Gastroesophageal sphincter (tissue), 4 donors: Measurements from ENCODE around the gene BTBD16. TPM values are rescaled to one million over a fixed set of nuclear protein-coding genes. Genes with fewer than 3 reads are reported as not detected.

Source experiments
- ATAC-seq: fragments of 150-250 bp; one replicate; pipeline ENCODE4 v1.9.1; 2016; ENCODE audit warnings: mild to moderate bottlenecking, moderate library complexity
- H3K27ac ChIP-seq, 4 donors: fragments of 200-600 bp; sonication (generic) in 3 of 4; 1 replicate in 3 of 4; 2 replicates in 1 of 4; pipeline ENCODE4 v1.5.1; 2016 to 2019
- H3K27me3 ChIP-seq: fragments of 200-600 bp; sonication (generic); one replicate; pipeline ENCODE4 v1.5.1; 2019
- H3K36me3 ChIP-seq, 2 donors: fragments of 200-600 bp; sonication (generic); one replicate each; pipeline ENCODE4 v1.5.1; 2019; ENCODE audit warnings: control low read depth in 1 of 2
- H3K4me1 ChIP-seq, 3 donors: fragments of 200-600 bp; sonication (generic); 1 replicate in 2 of 3; 2 replicates in 1 of 3; pipeline ENCODE4 v1.5.1; 2016 to 2019; ENCODE audit warnings: control low read depth in 2 of 3
- H3K4me3 ChIP-seq, 2 donors: fragments of 200-600 bp; sonication (generic); one replicate each; pipeline ENCODE4 v1.5.1; 2019; ENCODE audit warnings: mild to moderate bottlenecking in 1 of 2, moderate library complexity in 1 of 2
- H3K9me3 ChIP-seq, 3 donors: fragments of 200-600 bp; sonication (generic); one replicate each; pipeline ENCODE4 v1.5.1; 2017 to 2019; ENCODE audit warnings: control low read depth in 2 of 3
- CTCF ChIP-seq, 4 experiments: fragments of 200-600 bp in 2 of 4; fragments of 450-650 bp in 2 of 4; sonication (generic) in 1 of 4; IDR thresholded peaks; one replicate each; pipeline ENCODE4 v1.5.1; 2017 to 2019; ENCODE audit warnings: antibody characterized with exemption in 4 of 4, mild to moderate bottlenecking in 2 of 4, moderate library complexity in 2 of 4
- EP300 ChIP-seq: sonication (generic); formaldehyde crosslinking; IDR thresholded peaks from one replicate; pipeline ENCODE4 v1.6.1; 2017; ENCODE audit warnings: antibody characterized with exemption, mild to moderate bottlenecking
- POLR2A ChIP-seq, 2 donors: fragments of 450-650 bp; IDR thresholded peaks; one replicate each; pipeline ENCODE4 v1.6.1; 2017; ENCODE audit warnings: antibody characterized with exemption in 2 of 2, mild to moderate bottlenecking in 2 of 2, moderate library complexity in 1 of 2
- POLR2AphosphoS5 ChIP-seq: sonication (generic); formaldehyde crosslinking; IDR thresholded peaks from one replicate; pipeline ENCODE4 v1.6.1; 2017; ENCODE audit warnings: antibody characterized with exemption
- whole genome bisulfite sequencing, 2 donors: methylation state at CpG; one replicate each; pipeline ENCODE4 v1.1.5; 2018; ENCODE audit warnings: low coverage in 1 of 2; 5-methylcytosine and 5-hydroxymethylcytosine counted together
- total RNA-seq, 4 donors: library from RNA; depleted of rRNA; stranded (reverse); fragments of >200 nt; gene quantifications; one replicate each; pipeline ENCODE4 v1.1.0, GENCODE V29; 2016

The BTBD16 gene
- total RNA-seq, 4 donors from 2014 or later: not detected

- no peaks in the 10 kb centered on the region for H3K27me3 ChIP-seq
- H3K36me3 ChIP-seq: peaks cover 0 to 59% of the 10 kb centered on the region in 2 donors
- TF ChIP-seq CTCF (IDR thresholded peaks at IDR 0.05): no peak
- no peak for TF ChIP-seq EP300
- TF ChIP-seq POLR2A (IDR thresholded peaks at IDR 0.05): no peak
- no peak for TF ChIP-seq POLR2AphosphoS5
- no peak overlapping the region for H3K4me3 ChIP-seq
- peaks cover 0 to 25% (median 4%) of the 10 kb centered on the region in 3 donors for H3K4me1 ChIP-seq
- WGBS, 2 donors: 69% methylated on average over 4 of the region's 14 CpGs; no CpG with 5 or more reads in 1 of the 2 donors
- no peaks in the 10 kb centered on the region for H3K9me3 ChIP-seq
- no peak overlapping the region for H3K27ac ChIP-seq
- ATAC-seq: no peak
Observed at GRCh38 chr10:122255509-122256301, 15.4 kb upstream of the BTBD16 start.

- Histone ChIP-seq H3K27me3 (no peaks in the 10 kb centered on the region), H3K27ac (peak overlapping the region in 1 of 4 donors; percentile 61), H3K36me3 (peaks cover 0 to 53% of the 10 kb centered on the region in 2 donors), H3K9me3 (peaks cover 0 to 6% (median 0%) of the 10 kb centered on the region in 3 donors), H3K4me1 (peaks cover 0 to 25% (median 4%) of the 10 kb centered on the region in 3 donors), H3K4me3 (no peak overlapping the region)
- ATAC-seq: no peak
- TF ChIP-seq POLR2A (IDR thresholded peaks at IDR 0.05) (no peak), EP300 (no peak), POLR2AphosphoS5 (no peak), CTCF (IDR thresholded peaks at IDR 0.05) (no peak)
- 80 to 92% methylated on average over 2 of the region's 3 CpGs for WGBS, 2 donors
Observed at GRCh38 chr10:122257041-122257440, 14.1 kb upstream of the BTBD16 start.

- peaks cover 0 to 17% (median 0%) of the 10 kb centered on the region in 3 donors for H3K9me3 ChIP-seq
- ATAC-seq: peak; percentile 61
- no peak for TF ChIP-seq POLR2AphosphoS5
- no peak for TF ChIP-seq CTCF (IDR thresholded peaks at IDR 0.05)
- TF ChIP-seq EP300: no peak
- TF ChIP-seq POLR2A (IDR thresholded peaks at IDR 0.05): no peak
Observed at GRCh38 chr10:122258136-122259074, 12.7 kb upstream of the BTBD16 start.

GRCh38 chr10:122259075-122259466 is 12.0 kb upstream of the BTBD16 start:
- ATAC-seq: no peak
- H3K36me3 ChIP-seq: peaks cover 0 to 40% of the 10 kb centered on the region in 2 donors

More at GRCh38 chr10:122258136-122259074, 12.7 kb upstream of the BTBD16 start:
- H3K27me3 ChIP-seq: no peaks in the 10 kb centered on the region
- H3K4me1 ChIP-seq: peaks cover 0 to 15% (median 4%) of the 10 kb centered on the region in 3 donors
- WGBS, 2 donors: 40 to 44% methylated on average over 3 of the region's 25 CpGs
- H3K36me3 ChIP-seq: peaks cover 0 to 47% of the 10 kb centered on the region in 2 donors
- H3K27ac ChIP-seq: peak overlapping the region in 3 of 4 donors; percentile 61 to 69 (median 68)
- no peak overlapping the region for H3K4me3 ChIP-seq

More at GRCh38 chr10:122259075-122259466, 12.0 kb upstream of the BTBD16 start:
- Histone ChIP-seq H3K9me3 (peaks cover 0 to 17% (median 0%) of the 10 kb centered on the region in 3 donors), H3K27ac (peak overlapping the region in 3 of 4 donors; percentile 61 to 69 (median 68)), H3K4me1 (peaks cover 0 to 14% (median 4%) of the 10 kb centered on the region in 3 donors), H3K4me3 (no peak overlapping the region), H3K27me3 (no peaks in the 10 kb centered on the region)
- WGBS, 2 donors: 74 to 93% methylated on average over 3 to 4 of the region's 4 CpGs
- no peak for TF ChIP-seq EP300
- no peak for TF ChIP-seq CTCF (IDR thresholded peaks at IDR 0.05)
- no peak for TF ChIP-seq POLR2A (IDR thresholded peaks at IDR 0.05)
- no peak for TF ChIP-seq POLR2AphosphoS5
